Measurements from ENCODE around the gene QSOX1.
"Not testable (repeated sequence)": the region's sequence is repeated elsewhere in the genome, so short reads cannot be mapped to it uniquely, and the experiment has no call there.

The QSOX1 gene

GRCh38 chr1:180194048-180194425 is 39.4 kb downstream of the QSOX1 start:
- H3K27me3 ChIP-seq (replicated peaks; ENCODE audit: control insufficient read depth, insufficient read depth, low read length), result no peaks in the 10 kb centered on the region
- H3K9me3 ChIP-seq (ENCODE audit: control insufficient read depth, low read length), result no peaks in the 10 kb centered on the region
- peaks cover 34% of the 10 kb centered on the region for H3K36me3 ChIP-seq (ENCODE audit: control insufficient read depth, insufficient read depth, low read length, severe bottlenecking)
- no peak overlapping the region for H3K4me3 ChIP-seq (ENCODE audit: low read length)
- H3K4me1 ChIP-seq (ENCODE audit: control insufficient read depth, insufficient read depth, low read length), result no peaks in the 10 kb centered on the region
- DNase-seq (ENCODE audit: low read depth), result no peak
- no peak overlapping the region for H3K9ac ChIP-seq (ENCODE audit: low read length)

GRCh38 chr1:180194546-180195207 is 40.0 kb downstream of the QSOX1 start:
- Histone ChIP-seq H3K9me3 (ENCODE audit: control insufficient read depth, low read length) (no peaks in the 10 kb centered on the region), H3K4me1 (ENCODE audit: control insufficient read depth, insufficient read depth, low read length) (no peaks in the 10 kb centered on the region), H3K36me3 (ENCODE audit: control insufficient read depth, insufficient read depth, low read length, severe bottlenecking) (peaks cover 30% of the 10 kb centered on the region), H3K4me3 (ENCODE audit: low read length) (no peak overlapping the region), H3K9ac (ENCODE audit: low read length) (no peak overlapping the region), H3K27me3 (replicated peaks; ENCODE audit: control insufficient read depth, insufficient read depth, low read length) (no peaks in the 10 kb centered on the region)
- DNase-seq (ENCODE audit: low read depth), result no peak

GRCh38 chr1:180195401-180195800 is 40.7 kb downstream of the QSOX1 start:
- Histone ChIP-seq H3K4me1 (ENCODE audit: control insufficient read depth, insufficient read depth, low read length) (no peaks in the 10 kb centered on the region), H3K4me3 (ENCODE audit: low read length) (no peak overlapping the region), H3K9me3 (ENCODE audit: control insufficient read depth, low read length) (no peaks in the 10 kb centered on the region), H3K9ac (ENCODE audit: low read length) (no peak overlapping the region), H3K27me3 (replicated peaks; ENCODE audit: control insufficient read depth, insufficient read depth, low read length) (no peaks in the 10 kb centered on the region), H3K36me3 (ENCODE audit: control insufficient read depth, insufficient read depth, low read length, severe bottlenecking) (peaks cover 23% of the 10 kb centered on the region)
- DNase-seq (ENCODE audit: low read depth), result no peak

GRCh38 chr1:180195916-180196315 is 41.2 kb downstream of the QSOX1 start:
- H3K4me1 ChIP-seq (ENCODE audit: control insufficient read depth, insufficient read depth, low read length), result no peaks in the 10 kb centered on the region
- no peak overlapping the region for H3K9ac ChIP-seq (ENCODE audit: low read length)
- H3K27me3 ChIP-seq (replicated peaks; ENCODE audit: control insufficient read depth, insufficient read depth, low read length), result no peaks in the 10 kb centered on the region
- no peak overlapping the region for H3K4me3 ChIP-seq (ENCODE audit: low read length)
- peaks cover 18% of the 10 kb centered on the region for H3K36me3 ChIP-seq (ENCODE audit: control insufficient read depth, insufficient read depth, low read length, severe bottlenecking)
- H3K9me3 ChIP-seq (ENCODE audit: control insufficient read depth, low read length), result no peaks in the 10 kb centered on the region
- no peak for DNase-seq (ENCODE audit: low read depth)

- no peak overlapping the region for H3K4me3 ChIP-seq (ENCODE audit: low read length)
- no peaks in the 10 kb centered on the region for H3K27me3 ChIP-seq (replicated peaks; ENCODE audit: control insufficient read depth, insufficient read depth, low read length)
- DNase-seq (ENCODE audit: low read depth), result no peak
- no peak overlapping the region for H3K9ac ChIP-seq (ENCODE audit: low read length)
- peaks cover 12% of the 10 kb centered on the region for H3K36me3 ChIP-seq (ENCODE audit: control insufficient read depth, insufficient read depth, low read length, severe bottlenecking)
- no peaks in the 10 kb centered on the region for H3K9me3 ChIP-seq (ENCODE audit: control insufficient read depth, low read length)
- H3K4me1 ChIP-seq (ENCODE audit: control insufficient read depth, insufficient read depth, low read length), result no peaks in the 10 kb centered on the region
Observed at GRCh38 chr1:180196436-180197003, 41.9 kb downstream of the QSOX1 start.

- Histone ChIP-seq H3K36me3 (ENCODE audit: control insufficient read depth, insufficient read depth, low read length, severe bottlenecking) (peaks cover 9% of the 10 kb centered on the region), H3K9me3 (ENCODE audit: control insufficient read depth, low read length) (no peaks in the 10 kb centered on the region), H3K4me3 (ENCODE audit: low read length) (no peak overlapping the region), H3K9ac (ENCODE audit: low read length) (no peak overlapping the region), H3K4me1 (ENCODE audit: control insufficient read depth, insufficient read depth, low read length) (no peaks in the 10 kb centered on the region), H3K27me3 (replicated peaks; ENCODE audit: control insufficient read depth, insufficient read depth, low read length) (no peaks in the 10 kb centered on the region)
- DNase-seq (ENCODE audit: low read depth), result no peak
Observed at GRCh38 chr1:180197231-180197630, 42.6 kb downstream of the QSOX1 start.

GRCh38 chr1:180198196-180198595 is 43.5 kb downstream of the QSOX1 start:
- Histone ChIP-seq H3K4me1 (ENCODE audit: control insufficient read depth, insufficient read depth, low read length) (no peaks in the 10 kb centered on the region), H3K27me3 (replicated peaks; ENCODE audit: control insufficient read depth, insufficient read depth, low read length) (no peaks in the 10 kb centered on the region), H3K9me3 (ENCODE audit: control insufficient read depth, low read length) (no peaks in the 10 kb centered on the region), H3K9ac (ENCODE audit: low read length) (no peak overlapping the region), H3K4me3 (ENCODE audit: low read length) (no peak overlapping the region), H3K36me3 (ENCODE audit: control insufficient read depth, insufficient read depth, low read length, severe bottlenecking) (peaks cover 9% of the 10 kb centered on the region)
- DNase-seq (ENCODE audit: low read depth), result no peak

GRCh38 chr1:180198611-180199010 is 43.9 kb downstream of the QSOX1 start:
- H3K27me3 ChIP-seq (replicated peaks; ENCODE audit: control insufficient read depth, insufficient read depth, low read length), result no peaks in the 10 kb centered on the region
- DNase-seq (ENCODE audit: low read depth), result no peak
- peaks cover 9% of the 10 kb centered on the region for H3K36me3 ChIP-seq (ENCODE audit: control insufficient read depth, insufficient read depth, low read length, severe bottlenecking)
- H3K9me3 ChIP-seq (ENCODE audit: control insufficient read depth, low read length), result no peaks in the 10 kb centered on the region
- no peaks in the 10 kb centered on the region for H3K4me1 ChIP-seq (ENCODE audit: control insufficient read depth, insufficient read depth, low read length)
- no peak overlapping the region for H3K9ac ChIP-seq (ENCODE audit: low read length)
- no peak overlapping the region for H3K4me3 ChIP-seq (ENCODE audit: low read length)

- H3K4me3 ChIP-seq (ENCODE audit: low read length), result no peak overlapping the region
- no peaks in the 10 kb centered on the region for H3K27me3 ChIP-seq (replicated peaks; ENCODE audit: control insufficient read depth, insufficient read depth, low read length)
- H3K9me3 ChIP-seq (ENCODE audit: control insufficient read depth, low read length), result no peaks in the 10 kb centered on the region
- peaks cover 7% of the 10 kb centered on the region for H3K36me3 ChIP-seq (ENCODE audit: control insufficient read depth, insufficient read depth, low read length, severe bottlenecking)
- H3K4me1 ChIP-seq (ENCODE audit: control insufficient read depth, insufficient read depth, low read length), result no peaks in the 10 kb centered on the region
- H3K9ac ChIP-seq (ENCODE audit: low read length), result no peak overlapping the region
- no peak for DNase-seq (ENCODE audit: low read depth)
Observed at GRCh38 chr1:180199018-180199417, 44.3 kb downstream of the QSOX1 start.

GRCh38 chr1:180201451-180202200 is 47.0 kb downstream of the QSOX1 start:
- H3K4me1 ChIP-seq (ENCODE audit: control insufficient read depth, insufficient read depth, low read length), result no peaks in the 10 kb centered on the region

GRCh38 chr1:180202588-180202987 is 47.9 kb downstream of the QSOX1 start:
- H3K27me3 ChIP-seq (replicated peaks; ENCODE audit: control insufficient read depth, insufficient read depth, low read length); H3K4me3 ChIP-seq (ENCODE audit: low read length); H3K9ac ChIP-seq (ENCODE audit: low read length); H3K4me1 ChIP-seq (ENCODE audit: control insufficient read depth, insufficient read depth, low read length); H3K9me3 ChIP-seq (ENCODE audit: control insufficient read depth, low read length); H3K36me3 ChIP-seq (ENCODE audit: control insufficient read depth, insufficient read depth, low read length, severe bottlenecking); DNase-seq (ENCODE audit: low read depth): not testable (repeated sequence)

More at GRCh38 chr1:180201451-180202200, 47.0 kb downstream of the QSOX1 start:
- no peak for DNase-seq (ENCODE audit: low read depth)
- Histone ChIP-seq H3K27me3 (replicated peaks; ENCODE audit: control insufficient read depth, insufficient read depth, low read length) (no peaks in the 10 kb centered on the region), H3K9ac (ENCODE audit: low read length) (no peak overlapping the region), H3K4me3 (ENCODE audit: low read length) (no peak overlapping the region), H3K36me3 (ENCODE audit: control insufficient read depth, insufficient read depth, low read length, severe bottlenecking) (peaks cover under 1% of the 10 kb centered on the region), H3K9me3 (ENCODE audit: control insufficient read depth, low read length) (no peaks in the 10 kb centered on the region)
